ENCODE measurements around the gene SLC19A1.

DNA sequence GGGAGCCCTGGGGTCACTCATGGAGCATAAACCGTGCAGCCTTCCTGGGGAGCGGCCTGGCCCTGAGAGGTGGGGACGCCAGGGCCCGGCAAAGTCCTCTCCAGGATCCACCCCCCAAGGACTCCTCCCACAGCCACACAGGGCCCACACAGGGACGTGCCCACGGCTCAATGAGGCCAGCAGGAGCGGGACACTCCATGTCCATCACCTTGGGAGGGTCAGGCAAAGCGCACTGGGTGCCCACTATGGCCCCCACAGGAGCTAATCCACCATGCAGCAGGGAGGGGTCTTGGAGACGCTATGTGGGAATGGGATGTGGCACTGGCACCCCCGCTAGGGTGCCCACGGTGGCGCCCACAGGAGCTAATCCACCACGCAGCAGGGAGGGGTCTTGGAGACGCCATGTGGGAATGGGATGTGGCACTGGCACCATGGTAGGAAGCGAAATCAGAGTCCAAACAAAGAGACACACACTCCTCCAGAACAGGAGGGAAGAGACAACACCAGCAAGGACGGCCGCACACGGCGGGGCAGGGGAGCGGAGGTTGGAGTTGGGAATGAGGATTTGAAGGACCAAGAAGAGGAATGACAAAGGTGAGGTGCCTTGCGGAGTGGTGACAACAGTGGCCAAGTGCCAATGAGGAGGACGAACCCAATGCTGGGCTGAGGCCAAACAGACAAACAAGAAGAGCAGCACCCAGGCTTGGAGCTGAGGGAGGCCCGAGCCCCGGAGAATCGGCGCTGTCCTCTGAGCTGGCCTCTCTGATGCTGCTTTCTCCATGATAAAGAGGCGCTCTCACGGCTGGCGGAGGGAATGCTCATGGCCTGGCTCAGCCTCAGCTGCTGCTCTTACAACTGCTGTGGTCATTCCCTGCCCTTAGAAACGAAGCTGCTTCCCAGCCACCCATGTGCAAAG, 18.1 kb upstream of the SLC19A1 start:
- TF ChIP-seq, protein P1, sequence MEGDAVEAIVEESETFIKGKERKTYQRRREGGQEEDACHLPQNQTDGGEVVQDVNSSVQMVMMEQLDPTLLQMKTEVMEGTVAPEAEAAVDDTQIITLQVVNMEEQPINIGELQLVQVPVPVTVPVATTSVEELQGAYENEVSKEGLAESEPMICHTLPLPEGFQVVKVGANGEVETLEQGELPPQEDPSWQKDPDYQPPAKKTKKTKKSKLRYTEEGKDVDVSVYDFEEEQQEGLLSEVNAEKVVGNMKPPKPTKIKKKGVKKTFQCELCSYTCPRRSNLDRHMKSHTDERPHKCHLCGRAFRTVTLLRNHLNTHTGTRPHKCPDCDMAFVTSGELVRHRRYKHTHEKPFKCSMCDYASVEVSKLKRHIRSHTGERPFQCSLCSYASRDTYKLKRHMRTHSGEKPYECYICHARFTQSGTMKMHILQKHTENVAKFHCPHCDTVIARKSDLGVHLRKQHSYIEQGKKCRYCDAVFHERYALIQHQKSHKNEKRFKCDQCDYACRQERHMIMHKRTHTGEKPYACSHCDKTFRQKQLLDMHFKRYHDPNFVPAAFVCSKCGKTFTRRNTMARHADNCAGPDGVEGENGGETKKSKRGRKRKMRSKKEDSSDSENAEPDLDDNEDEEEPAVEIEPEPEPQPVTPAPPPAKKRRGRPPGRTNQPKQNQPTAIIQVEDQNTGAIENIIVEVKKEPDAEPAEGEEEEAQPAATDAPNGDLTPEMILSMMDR (IDR thresholded peaks at IDR 0.05): no peak
- no peak for TF ChIP-seq POLR2A (IDR thresholded peaks at IDR 0.05)

Data from right lobe of liver (tissue), 4 donors.